Head of caudate nucleus (tissue), 42 donors: ENCODE measurements around the gene DCBLD1.

Experiments
- DNase-seq, 42 donors: peaks; one replicate each; pipeline versions ENCODE4 v3.0.0 to v3.0.0-alpha.2; 2020 to 2021; ENCODE audit warnings: mixed read lengths in 7 of 42
- intact Hi-C: fragments of 100-400 bp; cut with DNase I; formaldehyde crosslinking; loops from one replicate; pipeline ENCODE4 v1.15.0; 2022

The DCBLD1 gene

GRCh38 chr6:117494694-117495318 lies 12.3 kb downstream of the DCBLD1 start:
- no peak for DNase-seq
- intact Hi-C loops = no loop called here

DNA sequence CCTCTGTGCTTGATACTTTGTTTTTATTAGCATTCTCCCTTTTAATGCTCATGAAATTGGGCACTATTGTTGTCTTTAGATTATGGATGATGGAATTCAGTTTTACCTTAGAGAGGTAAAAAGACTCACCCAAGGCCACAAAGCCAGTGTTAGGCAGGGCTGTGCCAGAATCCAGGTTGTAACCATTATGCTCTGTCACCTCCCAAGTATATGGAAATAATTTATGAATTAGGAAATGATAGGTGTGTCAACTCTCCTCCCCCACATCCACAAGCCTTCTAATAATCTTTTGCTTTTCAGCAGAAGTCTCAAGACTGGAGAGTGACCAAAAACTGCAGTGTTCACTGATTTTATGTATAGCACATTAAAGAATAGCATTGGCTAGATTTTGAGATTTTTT lies 13.0 kb downstream of the DCBLD1 start:
- DNase-seq = no peak
- intact Hi-C loops = no loop called here

DNA sequence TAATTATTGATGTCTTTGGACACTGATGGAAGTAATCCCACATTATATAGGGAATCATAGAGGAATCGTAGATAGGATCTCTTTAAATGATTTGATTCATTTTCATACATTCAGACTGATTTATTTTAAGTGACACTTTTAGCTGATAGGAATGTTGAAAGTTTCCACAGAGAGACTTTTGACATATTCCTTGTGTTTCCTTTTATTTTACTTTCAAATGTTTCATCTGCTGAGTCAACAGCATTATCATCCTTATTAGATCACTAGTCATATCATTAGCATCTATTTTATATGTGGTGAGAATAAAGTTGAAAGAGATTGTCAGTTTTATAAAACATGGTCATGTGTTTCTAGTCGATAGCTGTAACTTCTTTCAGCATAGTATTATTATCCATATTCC lies 13.4 kb downstream of the DCBLD1 start:
- intact Hi-C loops = no loop called here
- no peak for DNase-seq

DNA sequence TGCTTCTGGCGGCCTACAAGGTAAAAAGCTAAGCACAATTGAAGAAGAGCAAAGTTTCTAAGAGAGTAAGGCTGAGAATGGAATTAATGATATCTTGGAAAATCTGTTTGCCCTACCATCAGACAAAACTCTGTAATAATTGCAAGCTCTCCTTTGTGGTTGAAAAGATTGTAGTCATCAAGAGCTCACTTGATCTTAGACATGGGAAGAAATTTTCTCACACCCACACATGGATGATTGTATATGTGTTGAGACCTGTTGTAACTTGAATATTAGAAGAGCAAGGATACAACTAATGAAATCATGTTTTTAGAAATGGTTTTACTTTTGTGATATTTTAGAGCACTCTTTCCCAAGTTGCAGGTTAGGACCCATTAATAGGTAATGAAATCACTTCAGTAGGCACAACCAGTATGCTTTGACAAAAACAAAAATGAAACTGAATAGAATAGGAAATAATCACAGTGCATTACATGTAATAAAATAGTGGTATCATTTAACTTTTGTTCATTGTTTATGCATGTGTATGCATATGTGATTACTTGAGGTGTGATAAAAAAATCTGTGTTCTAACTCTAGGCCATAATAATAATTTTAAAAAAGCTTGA lies 14.0 kb downstream of the DCBLD1 start:
- intact Hi-C loops = no loop called here
- DNase-seq = no peak

- no peak for DNase-seq
- intact Hi-C loops = no loop called here
Measured at GRCh38 chr6:117497237-117497636, 14.8 kb downstream of the DCBLD1 start.

GRCh38 chr6:117498159-117498558 lies 15.7 kb downstream of the DCBLD1 start:
- no peak for DNase-seq
- intact Hi-C loops = no loop called here

GRCh38 chr6:117501722-117502121 lies 19.2 kb downstream of the DCBLD1 start:
- DNase-seq = no peak

DNA sequence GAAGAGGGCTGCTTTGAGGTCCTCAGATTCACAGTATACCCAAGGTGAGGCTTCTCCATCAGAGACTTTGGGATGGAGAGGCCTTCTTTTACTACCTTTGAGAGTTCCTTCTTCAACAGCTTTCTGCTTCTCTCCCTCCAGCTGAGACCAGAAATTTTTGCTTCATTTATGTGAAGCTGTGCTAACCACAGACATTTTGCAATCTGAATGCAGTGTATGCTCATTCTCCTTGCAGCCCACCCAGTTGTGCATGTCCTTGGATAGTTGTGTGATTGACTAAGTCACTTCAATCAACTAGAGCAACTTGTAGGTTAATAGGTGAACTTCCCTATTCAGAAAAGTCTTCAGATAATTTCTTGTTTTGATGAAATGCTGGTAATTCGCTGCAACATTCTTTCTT lies 20.1 kb downstream of the DCBLD1 start:
- DNase-seq = no peak
- intact Hi-C loops = no loop called here

More at GRCh38 chr6:117501722-117502121, 19.2 kb downstream of the DCBLD1 start:
- intact Hi-C loops = no loop called here

DNA sequence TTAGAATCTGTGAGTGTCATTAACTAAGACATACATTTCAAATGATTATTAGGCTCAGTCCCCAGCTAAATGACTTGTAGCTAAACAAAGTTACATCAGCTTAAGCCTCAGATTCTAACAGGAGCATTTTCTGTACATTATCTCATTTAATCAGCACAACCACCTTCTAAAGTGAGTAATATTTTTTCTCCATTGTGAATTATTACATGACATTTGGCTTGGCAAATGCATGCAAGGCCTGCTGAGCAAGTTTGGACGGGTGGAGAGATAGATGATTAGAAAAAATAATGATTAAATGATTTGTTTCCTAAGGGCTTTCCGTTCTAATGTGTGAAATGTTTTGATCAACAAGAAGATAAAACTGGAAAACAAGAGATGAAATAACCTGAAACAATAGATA lies 20.7 kb downstream of the DCBLD1 start:
- no peak for DNase-seq
- intact Hi-C loops = no loop called here

- no peak for DNase-seq
- intact Hi-C loops = no loop called here
Measured at GRCh38 chr6:117504478-117505144, 22.1 kb downstream of the DCBLD1 start.

DNA sequence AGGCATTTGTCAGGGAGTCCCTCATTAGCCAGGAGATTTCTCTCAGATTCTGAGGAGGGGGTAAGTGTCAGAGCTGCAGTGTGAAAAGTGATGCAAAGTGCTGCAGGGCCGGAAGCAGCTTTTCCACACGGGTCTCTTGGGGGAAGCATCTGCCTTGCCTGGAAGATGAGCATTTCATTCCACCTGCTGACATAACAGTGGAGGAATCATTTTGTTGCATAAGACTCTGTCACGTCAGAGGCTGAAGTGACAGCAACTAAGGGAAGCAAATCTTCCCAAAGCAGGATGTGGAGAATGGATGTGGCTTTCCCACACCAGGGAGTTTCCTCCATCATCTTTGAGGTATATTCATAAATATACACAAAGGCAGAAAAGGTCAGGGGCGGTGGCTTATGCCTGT lies 22.8 kb downstream of the DCBLD1 start:
- no peak for DNase-seq
- intact Hi-C loops = no loop called here

- intact Hi-C loops = no loop called here
- DNase-seq = no peak
Measured at GRCh38 chr6:117506180-117506835, 23.8 kb downstream of the DCBLD1 start.

- intact Hi-C loops = no loop called here
- no peak for DNase-seq
Measured at GRCh38 chr6:117506907-117507306, 24.4 kb downstream of the DCBLD1 start.

DNA sequence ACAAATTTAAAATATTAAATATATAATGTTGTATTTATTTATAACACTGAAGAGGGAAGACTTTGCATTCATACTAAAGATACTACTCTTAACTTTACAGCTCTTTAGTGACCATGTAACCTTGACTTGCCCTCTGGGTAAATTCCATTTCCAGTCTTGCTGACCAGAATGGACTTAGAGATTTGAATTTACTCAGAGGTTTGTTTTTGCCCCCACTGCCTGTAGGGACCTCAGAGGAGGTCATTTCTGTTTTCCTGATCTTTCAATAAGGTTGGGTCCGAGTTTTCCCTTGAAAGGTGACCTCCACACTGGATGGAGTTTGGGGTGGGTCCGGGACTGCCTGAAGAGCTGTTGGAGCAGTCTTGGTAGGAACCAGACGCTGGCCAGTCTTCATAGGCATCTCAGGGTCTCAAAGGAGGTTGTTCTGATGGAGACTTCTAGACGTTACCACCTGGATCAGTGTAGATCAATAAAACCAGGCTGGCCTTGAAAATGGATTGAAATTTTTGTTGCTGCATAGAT lies 26.0 kb downstream of the DCBLD1 start:
- no peak for DNase-seq
- intact Hi-C loops = no loop called here

GRCh38 chr6:117509021-117509420 lies 26.5 kb downstream of the DCBLD1 start:
- DNase-seq = no peak
- intact Hi-C loops = no loop called here

DNA sequence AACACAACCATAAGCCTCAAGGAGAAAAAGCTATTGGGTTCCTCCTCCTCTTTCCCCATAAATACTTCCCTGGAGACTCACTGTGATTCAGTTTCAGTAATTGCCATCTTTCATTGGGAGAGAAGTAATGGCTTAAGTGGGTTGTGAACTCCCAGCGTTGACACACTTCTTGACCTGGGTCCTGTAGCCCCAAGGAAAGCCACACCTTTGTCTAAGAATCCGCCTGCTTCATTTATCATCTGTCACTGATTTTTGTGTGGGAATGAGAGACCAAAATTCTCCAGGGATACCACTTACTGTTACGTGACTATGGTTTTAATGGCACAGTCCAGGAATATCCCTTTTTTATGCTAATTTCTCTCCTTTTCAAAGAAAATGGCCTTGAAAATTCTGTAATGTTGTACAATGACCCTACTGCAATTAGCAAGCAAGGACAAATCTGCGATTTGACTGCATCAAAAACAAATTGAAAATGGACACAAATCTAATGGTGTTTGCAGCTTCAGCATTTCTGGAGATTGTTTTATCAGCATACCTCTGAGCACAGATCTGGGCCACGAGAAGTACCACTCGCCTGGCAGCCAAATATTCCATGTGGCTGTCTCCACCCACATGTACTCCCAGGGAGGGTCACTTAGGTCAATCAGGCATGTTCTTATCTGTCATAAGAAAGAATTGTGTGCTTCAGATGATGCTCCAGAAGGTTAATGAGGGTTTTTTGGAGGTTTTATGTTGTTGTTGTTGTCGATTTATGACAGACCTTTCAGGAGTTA lies 29.8 kb downstream of the DCBLD1 start:
- DNase-seq = no peak
- intact Hi-C loops = no loop called here

DNA sequence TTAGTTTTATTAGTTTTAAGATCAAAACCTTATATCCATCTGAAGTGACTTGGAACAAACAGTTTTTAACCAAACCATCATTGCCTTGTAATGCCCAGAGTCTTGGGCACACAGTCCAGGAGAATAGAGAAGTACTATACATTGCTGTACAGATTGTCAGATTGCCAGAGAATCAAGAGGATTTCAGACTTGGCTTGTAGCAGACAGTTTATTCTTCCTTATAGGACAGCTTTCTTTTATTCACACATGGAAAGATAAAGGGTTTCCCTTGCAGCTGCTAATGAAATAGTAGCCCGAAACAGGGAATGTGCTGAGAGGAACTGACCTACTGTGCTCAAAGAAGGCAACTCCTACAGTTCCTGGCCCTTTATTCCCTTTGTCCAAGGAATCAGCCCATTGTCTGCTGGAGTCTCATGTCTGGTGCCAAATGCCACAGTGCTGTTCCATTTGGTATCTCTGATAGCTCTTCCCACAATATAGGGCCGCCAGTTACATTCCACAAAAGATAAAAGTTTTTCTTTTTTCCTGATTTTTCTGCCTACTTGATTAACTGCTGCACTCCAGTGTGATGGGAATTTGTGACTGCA lies 30.6 kb downstream of the DCBLD1 start:
- no peak for DNase-seq
- intact Hi-C loops = no loop called here

DNA sequence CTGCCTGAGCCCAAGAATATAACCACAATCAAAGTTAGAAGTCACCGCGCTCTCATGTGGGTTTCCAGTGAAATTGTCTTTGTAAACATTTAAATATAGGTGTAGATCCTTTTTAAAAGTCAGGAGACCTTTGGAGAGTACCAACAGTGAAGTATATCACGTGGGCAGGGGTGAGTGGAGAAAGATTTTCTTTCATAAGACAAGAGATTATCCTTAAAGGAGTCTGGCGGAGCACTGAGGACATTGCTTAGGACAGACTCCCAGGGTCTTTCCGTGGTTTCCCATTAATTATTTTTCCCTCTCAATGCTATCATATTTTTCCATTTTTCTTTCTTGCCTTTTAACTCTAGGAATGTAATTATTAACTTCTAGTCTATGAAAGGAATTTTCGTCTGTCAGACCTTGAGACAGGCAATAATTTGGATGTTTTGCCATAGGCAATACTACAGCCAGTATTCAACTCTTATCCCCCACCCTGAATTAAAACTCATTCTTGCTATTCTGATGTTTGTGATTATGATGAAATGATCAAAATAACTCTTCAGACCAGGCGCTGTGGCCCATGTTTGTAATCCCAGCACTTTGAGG lies 31.4 kb downstream of the DCBLD1 start:
- intact Hi-C loops = no loop called here
- DNase-seq = no peak

- DNase-seq = no peak
- intact Hi-C loops = no loop called here
Measured at GRCh38 chr6:117514655-117515054, 32.2 kb downstream of the DCBLD1 start.
